Measurements from ENCODE around the gene HMGB4. TPM values are rescaled to one million over a fixed set of nuclear protein-coding genes. Genes with fewer than 3 reads are reported as not detected.

HMGB4 gene
- polyA plus RNA-seq, 1 donor (not counting 4 experiments of a cell fraction or from before 2014, with no cell fraction given): not detected

DNA sequence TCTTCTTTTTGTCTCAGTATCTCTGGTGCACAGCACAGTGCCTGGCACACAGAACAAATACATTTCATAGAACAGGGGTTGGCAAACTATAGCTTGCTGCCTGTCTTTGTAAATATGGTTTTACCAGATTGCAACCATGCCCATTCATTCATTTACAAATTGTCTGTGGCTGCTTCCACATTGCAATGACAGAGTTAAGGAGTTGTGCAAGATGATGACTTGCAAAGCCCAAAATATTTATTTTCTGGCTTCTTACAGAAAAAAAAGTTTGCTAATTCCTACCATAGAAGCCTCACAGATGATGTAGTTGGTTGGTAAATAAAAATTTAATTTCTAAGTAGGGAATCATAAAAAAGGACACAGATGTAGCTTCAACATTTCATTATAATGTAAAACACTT is 11.2 kb upstream of the HMGB4 start:
- no peak overlapping the region for H3K9ac ChIP-seq (ENCODE audit: control insufficient read depth, extremely low read depth, insufficient read depth, low read length)
- H3K27me3 ChIP-seq (ENCODE audit: control insufficient read depth, extremely low read depth, insufficient read depth, low read length): no peaks in the 10 kb centered on the region
- dilution Hi-C loops (cut with MboI; ENCODE audit: extremely low pct_ligation_motif_present, low sequenced_read_pairs): no loop called here
- no peaks in the 10 kb centered on the region for H3K9me1 ChIP-seq (ENCODE audit: control insufficient read depth, extremely low read depth, insufficient read depth, low read length)
- H3K4me3 ChIP-seq (ENCODE audit: control insufficient read depth in 2 of 3, extremely low read depth in 1 of 3, insufficient read depth in 2 of 3, low read depth in 1 of 3, low read length in 3 of 3): no peak overlapping the region
- H3K27ac ChIP-seq (ENCODE audit: control insufficient read depth, insufficient read depth, low read length): no peak overlapping the region
- no peak overlapping the region for H2AFZ ChIP-seq (ENCODE audit: control insufficient read depth, low read length)
- FAIRE-seq (no peak), DNase-seq (ENCODE audit: low read depth, low spot score) (no peak)
- H4K20me1 ChIP-seq (ENCODE audit: control insufficient read depth, extremely low read depth, insufficient read depth, low read length): no peaks in the 10 kb centered on the region
- no peak overlapping the region for H3K4me2 ChIP-seq (ENCODE audit: control insufficient read depth, extremely low read depth, insufficient read depth, low read depth, low read length)
- no peaks in the 10 kb centered on the region for H3K4me1 ChIP-seq (ENCODE audit: control insufficient read depth, extremely low read depth, insufficient read depth, low read length)
- TF ChIP-seq CTCF (optimal IDR thresholded peaks at IDR 0.05 in 1 of 3, IDR thresholded peaks at IDR 0.05 in 1 of 3, conservative IDR thresholded peaks at IDR 0.05 in 1 of 3; ENCODE audit: extremely low read depth in 1 of 3, insufficient read depth in 2 of 3, low read length in 3 of 3) (no peak), EZH2 (IDR thresholded peaks at IDR 0.05; ENCODE audit: low read length) (no peak)
- H3K36me3 ChIP-seq (ENCODE audit: control insufficient read depth in 2 of 2, extremely low read depth in 1 of 2, insufficient read depth in 2 of 2, low read length in 2 of 2): no peaks in the 10 kb centered on the region
- no peaks in the 10 kb centered on the region for H3K79me2 ChIP-seq (ENCODE audit: control insufficient read depth, insufficient read depth, low read length)
- no peaks in the 10 kb centered on the region for H3K9me3 ChIP-seq (ENCODE audit: control insufficient read depth, low read depth, low read length)

DNA sequence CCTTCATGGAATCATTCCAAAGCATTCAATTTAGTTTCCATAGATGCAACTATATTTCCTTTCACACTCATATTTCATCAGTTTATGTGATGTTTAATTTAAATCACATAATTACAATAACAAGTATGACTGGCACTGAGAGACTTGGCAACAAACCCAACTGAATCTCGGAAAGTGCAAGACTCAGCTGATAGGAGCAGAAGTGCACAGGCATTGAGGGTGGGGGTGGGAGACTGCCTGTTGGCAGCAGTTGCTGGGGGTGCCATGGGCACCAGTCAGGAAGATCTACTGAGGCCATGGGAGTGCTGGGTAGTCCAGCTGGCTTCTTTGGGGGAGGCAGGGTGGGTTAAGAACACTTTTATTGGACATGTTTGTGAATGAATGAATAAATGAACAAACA is 10.4 kb upstream of the HMGB4 start:
- Histone ChIP-seq H3K9me3 (ENCODE audit: control insufficient read depth, low read depth, low read length) (no peaks in the 10 kb centered on the region), H3K4me2 (ENCODE audit: control insufficient read depth, extremely low read depth, insufficient read depth, low read depth, low read length) (no peak overlapping the region), H4K20me1 (ENCODE audit: control insufficient read depth, extremely low read depth, insufficient read depth, low read length) (no peaks in the 10 kb centered on the region), H3K4me3 (ENCODE audit: control insufficient read depth in 2 of 3, extremely low read depth in 1 of 3, insufficient read depth in 2 of 3, low read depth in 1 of 3, low read length in 3 of 3) (no peak overlapping the region), H3K4me1 (ENCODE audit: control insufficient read depth, extremely low read depth, insufficient read depth, low read length) (no peaks in the 10 kb centered on the region), H3K36me3 (ENCODE audit: control insufficient read depth in 2 of 2, extremely low read depth in 1 of 2, insufficient read depth in 2 of 2, low read length in 2 of 2) (no peaks in the 10 kb centered on the region), H3K27ac (ENCODE audit: control insufficient read depth, insufficient read depth, low read length) (no peak overlapping the region), H3K79me2 (ENCODE audit: control insufficient read depth, insufficient read depth, low read length) (no peaks in the 10 kb centered on the region), H3K9ac (ENCODE audit: control insufficient read depth, extremely low read depth, insufficient read depth, low read length) (no peak overlapping the region), H2AFZ (ENCODE audit: control insufficient read depth, low read length) (no peak overlapping the region), H3K9me1 (ENCODE audit: control insufficient read depth, extremely low read depth, insufficient read depth, low read length) (no peaks in the 10 kb centered on the region), H3K27me3 (ENCODE audit: control insufficient read depth, extremely low read depth, insufficient read depth, low read length) (no peaks in the 10 kb centered on the region)
- dilution Hi-C loops (cut with MboI; ENCODE audit: extremely low pct_ligation_motif_present, low sequenced_read_pairs): no loop called here
- FAIRE-seq: no peak
- TF ChIP-seq CTCF (optimal IDR thresholded peaks at IDR 0.05 in 1 of 3, IDR thresholded peaks at IDR 0.05 in 1 of 3, conservative IDR thresholded peaks at IDR 0.05 in 1 of 3; ENCODE audit: extremely low read depth in 1 of 3, insufficient read depth in 2 of 3, low read length in 3 of 3): no peak
- TF ChIP-seq EZH2 (IDR thresholded peaks at IDR 0.05; ENCODE audit: low read length): no peak
- DNase-seq (ENCODE audit: low read depth, low spot score): no peak

Measured in keratinocyte (primary cell).